Peyer's patch (tissue), 4 donors: Measurements from ENCODE around the gene SFXN3.

Experiments used
- POLR2A ChIP-seq, 2 donors: fragments of 450-650 bp; IDR thresholded peaks; one replicate each; pipeline ENCODE4 v1.5.1; 2017; ENCODE audit warnings: antibody characterized with exemption in 2 of 2, mild to moderate bottlenecking in 2 of 2, moderate library complexity in 2 of 2
- TF ChIP-seq, protein P1 (sequence below), 6 experiments: fragments of 450-650 bp in 4 of 6; fragments of 200-600 bp in 2 of 6; sonication (generic) in 1 of 6; IDR thresholded peaks; one replicate each; pipeline ENCODE4 v1.5.1; 2017 to 2019; ENCODE audit warnings: antibody characterized with exemption in 6 of 6, mild to moderate bottlenecking in 3 of 6, moderate library complexity in 1 of 6

DNA sequence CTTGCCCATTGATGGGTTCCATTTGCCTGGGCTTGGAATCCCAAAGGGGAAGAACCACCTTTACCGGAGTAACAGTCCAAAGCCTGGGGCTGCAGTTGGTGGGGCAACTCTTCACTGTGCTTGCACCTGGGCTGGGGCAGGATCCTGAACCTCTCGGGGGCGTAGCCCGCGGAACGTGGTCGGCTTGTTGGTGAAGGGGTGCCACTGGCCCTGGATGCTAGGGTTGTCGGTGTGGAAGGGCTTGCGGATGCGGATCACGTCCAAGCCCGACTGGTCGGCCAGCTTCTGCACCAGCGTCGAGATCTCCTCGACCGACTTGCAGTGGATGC lies 44.4 kb upstream of the SFXN3 start:
- TF ChIP-seq, protein P1, sequence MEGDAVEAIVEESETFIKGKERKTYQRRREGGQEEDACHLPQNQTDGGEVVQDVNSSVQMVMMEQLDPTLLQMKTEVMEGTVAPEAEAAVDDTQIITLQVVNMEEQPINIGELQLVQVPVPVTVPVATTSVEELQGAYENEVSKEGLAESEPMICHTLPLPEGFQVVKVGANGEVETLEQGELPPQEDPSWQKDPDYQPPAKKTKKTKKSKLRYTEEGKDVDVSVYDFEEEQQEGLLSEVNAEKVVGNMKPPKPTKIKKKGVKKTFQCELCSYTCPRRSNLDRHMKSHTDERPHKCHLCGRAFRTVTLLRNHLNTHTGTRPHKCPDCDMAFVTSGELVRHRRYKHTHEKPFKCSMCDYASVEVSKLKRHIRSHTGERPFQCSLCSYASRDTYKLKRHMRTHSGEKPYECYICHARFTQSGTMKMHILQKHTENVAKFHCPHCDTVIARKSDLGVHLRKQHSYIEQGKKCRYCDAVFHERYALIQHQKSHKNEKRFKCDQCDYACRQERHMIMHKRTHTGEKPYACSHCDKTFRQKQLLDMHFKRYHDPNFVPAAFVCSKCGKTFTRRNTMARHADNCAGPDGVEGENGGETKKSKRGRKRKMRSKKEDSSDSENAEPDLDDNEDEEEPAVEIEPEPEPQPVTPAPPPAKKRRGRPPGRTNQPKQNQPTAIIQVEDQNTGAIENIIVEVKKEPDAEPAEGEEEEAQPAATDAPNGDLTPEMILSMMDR (IDR thresholded peaks at IDR 0.05) = no peak
- peak in 1 of 2 donors; percentile 4 for TF ChIP-seq POLR2A (IDR thresholded peaks at IDR 0.05)
